ENCODE measurements around the gene PEX16.

PEX16 gene

GRCh38 chr11:45917623-45918330, at the start of gene PEX16:
TSS of gene PEX16 (minus strand) at chr11:45917877. CDS start at chr11:45917811, 66 bp downstream.
- in situ Hi-C loops (cut with MboI; ENCODE audit: low sequenced_read_pairs) = no loop called here

DNA sequence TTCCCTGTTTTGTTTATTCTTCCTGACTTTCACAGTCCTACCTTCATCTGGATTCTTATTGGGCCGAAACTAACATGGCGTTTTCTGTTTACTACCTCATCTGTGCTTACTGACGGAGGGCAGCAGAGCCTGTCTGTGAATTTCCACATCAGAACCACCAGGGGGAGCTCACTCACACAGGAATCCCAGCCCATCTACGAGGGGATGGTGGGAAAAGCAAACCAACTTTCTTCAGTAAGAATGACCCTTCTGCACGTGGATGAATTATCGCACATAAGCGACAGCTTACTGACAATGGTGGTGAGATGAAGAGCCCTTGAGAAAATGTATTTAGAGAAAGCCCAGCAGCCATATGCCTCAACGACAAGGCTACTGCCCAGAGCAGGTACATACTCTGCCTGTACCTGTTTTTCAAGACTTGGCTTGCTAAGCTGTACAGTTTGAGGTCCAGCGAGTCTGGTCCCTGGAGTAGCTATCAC, 47.3 kb upstream of the PEX16 start:
- in situ Hi-C loops (cut with MboI; ENCODE audit: low sequenced_read_pairs) = no loop called here

GRCh38 chr11:45961751-45962240, 44.1 kb upstream of the PEX16 start:
- in situ Hi-C loops (cut with MboI; ENCODE audit: low sequenced_read_pairs) = no loop called here

DNA sequence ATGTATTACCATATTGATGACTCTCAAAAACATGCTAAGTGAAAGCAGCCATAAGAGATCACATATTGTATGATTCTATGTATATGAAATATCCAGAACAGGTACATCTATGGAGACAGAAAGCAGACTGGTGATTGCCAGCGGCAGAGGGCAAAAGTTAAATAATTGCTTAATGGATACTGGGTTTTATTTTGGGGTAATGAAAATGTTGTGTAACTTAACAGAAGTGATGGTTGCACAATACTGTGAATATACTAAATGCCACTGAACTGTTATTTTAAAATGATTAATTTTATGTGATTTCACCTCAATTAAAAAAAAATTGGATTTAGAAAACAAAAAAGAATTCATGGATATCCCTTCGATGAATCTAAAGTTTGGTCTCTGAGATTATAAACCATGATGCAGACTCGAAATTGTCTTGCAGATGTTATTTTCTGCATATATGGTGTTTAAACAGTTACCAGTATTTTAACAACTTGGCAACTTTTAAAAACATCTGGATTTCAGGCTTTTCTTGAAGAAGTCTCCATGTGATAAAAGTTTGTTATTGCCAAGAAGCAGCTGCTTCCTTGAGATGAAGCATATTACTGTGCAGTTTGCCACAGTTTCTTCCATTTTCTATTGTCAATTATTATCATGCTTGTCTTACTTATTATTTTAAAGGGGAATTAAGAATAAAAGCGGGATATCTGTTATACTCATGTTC, 42.9 kb upstream of the PEX16 start:
- in situ Hi-C loops (cut with MboI; ENCODE audit: low sequenced_read_pairs) = no loop called here

GRCh38 chr11:45959851-45960250, 42.2 kb upstream of the PEX16 start:
- in situ Hi-C loops (cut with MboI; ENCODE audit: low sequenced_read_pairs) = no loop called here

DNA sequence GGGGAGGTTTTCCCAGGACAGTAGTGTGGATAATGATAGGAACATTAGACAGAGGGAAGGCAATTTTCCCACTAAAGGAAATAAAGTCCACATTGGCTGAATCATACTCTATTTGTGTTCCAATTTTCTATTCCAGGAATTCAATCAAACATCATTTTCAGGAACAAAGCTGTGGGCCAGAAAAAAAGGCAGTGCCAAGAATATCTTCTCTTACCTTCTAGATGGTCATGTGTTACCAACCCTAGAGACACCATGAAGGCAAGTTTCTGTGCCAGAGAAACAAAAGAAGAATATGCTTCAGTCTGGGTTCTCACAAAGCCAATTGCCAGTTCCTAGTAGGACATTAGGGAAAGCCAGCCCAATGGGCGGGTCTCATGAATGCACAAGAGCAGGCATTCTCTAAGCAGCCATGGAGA, 32.3 kb upstream of the PEX16 start:
- in situ Hi-C loops (cut with MboI; ENCODE audit: low sequenced_read_pairs) = no loop called here

- in situ Hi-C loops (cut with MboI; ENCODE audit: low sequenced_read_pairs) = no loop called here
Observed at GRCh38 chr11:45948356-45948755, 30.7 kb upstream of the PEX16 start.

- in situ Hi-C loops (cut with MboI; ENCODE audit: low sequenced_read_pairs) = no loop called here
Observed at GRCh38 chr11:45947885-45948284, 30.2 kb upstream of the PEX16 start.

GRCh38 chr11:45945397-45945999, 27.8 kb upstream of the PEX16 start:
- in situ Hi-C loops (cut with MboI; ENCODE audit: low sequenced_read_pairs) = no loop called here

DNA sequence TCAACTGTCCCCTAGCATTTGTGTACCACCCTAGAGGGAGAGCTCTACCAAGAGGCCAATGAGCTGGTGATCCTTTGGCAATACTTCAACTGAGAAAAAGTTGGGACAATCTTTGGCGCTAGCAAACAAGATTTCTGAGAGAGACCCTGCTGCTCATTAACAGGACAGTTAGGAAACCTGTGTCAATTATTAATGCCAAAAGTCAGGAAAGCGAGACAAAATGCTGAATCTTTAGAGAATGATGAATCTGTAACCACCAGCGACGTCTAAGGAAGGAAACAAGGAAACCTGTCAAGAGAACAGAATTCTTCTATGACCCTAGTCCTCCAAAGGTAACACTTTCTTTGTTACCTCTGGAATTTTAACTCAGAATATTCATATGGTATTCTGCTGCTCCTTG, 24.7 kb upstream of the PEX16 start:
- in situ Hi-C loops (cut with MboI; ENCODE audit: low sequenced_read_pairs) = no loop called here

- in situ Hi-C loops (cut with MboI; ENCODE audit: low sequenced_read_pairs) = no loop called here
Observed at GRCh38 chr11:45941285-45941684, 23.6 kb upstream of the PEX16 start.

DNA sequence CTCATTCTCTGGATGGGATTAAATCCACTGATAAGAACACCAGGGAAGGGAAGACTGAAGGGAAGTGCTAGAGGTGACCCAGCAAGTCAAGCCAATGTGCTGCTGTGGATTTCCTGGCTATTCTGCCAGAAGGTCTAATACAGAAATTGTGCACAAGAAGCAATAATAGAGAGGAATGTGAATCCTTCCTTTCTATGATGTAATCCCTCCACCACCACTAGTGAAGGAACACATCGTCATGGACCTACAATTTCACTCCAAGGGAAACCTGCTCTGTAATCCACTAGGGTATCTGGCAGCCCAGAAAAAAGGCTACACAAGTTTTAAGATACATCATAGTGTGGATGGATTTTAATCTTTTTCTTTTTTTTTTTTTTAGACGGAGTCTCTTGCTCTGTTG, 22.2 kb upstream of the PEX16 start:
- in situ Hi-C loops (cut with MboI; ENCODE audit: low sequenced_read_pairs) = no loop called here

GRCh38 chr11:45937916-45938315, 20.2 kb upstream of the PEX16 start:
- in situ Hi-C loops (cut with MboI; ENCODE audit: low sequenced_read_pairs) = no loop called here

DNA sequence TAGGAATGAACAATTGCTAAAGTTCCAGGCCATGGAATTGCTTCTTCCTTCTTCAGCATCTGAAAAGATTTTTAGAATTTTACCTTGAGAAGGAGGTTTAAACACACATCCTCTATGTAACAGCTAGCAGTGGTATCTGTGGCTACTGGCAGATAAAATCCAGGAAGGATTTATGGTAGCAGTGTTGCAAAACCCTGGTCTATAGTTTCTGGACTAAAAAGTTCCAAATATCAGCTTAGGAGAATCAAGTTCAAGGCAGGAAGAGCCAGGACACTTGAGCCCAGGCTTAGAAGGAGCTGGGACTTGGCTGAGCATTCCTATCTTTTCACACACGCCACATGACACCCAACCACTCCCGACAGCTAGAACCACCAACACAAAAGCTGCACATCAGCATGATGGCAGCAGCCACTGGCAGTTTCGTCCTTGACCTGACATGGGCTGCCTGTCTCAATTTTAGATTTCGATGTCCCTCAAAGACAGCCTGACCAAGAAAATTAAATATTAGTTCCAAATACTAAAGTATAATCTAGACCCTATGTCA, 18.9 kb upstream of the PEX16 start:
- in situ Hi-C loops (cut with MboI; ENCODE audit: low sequenced_read_pairs) = no loop called here

DNA sequence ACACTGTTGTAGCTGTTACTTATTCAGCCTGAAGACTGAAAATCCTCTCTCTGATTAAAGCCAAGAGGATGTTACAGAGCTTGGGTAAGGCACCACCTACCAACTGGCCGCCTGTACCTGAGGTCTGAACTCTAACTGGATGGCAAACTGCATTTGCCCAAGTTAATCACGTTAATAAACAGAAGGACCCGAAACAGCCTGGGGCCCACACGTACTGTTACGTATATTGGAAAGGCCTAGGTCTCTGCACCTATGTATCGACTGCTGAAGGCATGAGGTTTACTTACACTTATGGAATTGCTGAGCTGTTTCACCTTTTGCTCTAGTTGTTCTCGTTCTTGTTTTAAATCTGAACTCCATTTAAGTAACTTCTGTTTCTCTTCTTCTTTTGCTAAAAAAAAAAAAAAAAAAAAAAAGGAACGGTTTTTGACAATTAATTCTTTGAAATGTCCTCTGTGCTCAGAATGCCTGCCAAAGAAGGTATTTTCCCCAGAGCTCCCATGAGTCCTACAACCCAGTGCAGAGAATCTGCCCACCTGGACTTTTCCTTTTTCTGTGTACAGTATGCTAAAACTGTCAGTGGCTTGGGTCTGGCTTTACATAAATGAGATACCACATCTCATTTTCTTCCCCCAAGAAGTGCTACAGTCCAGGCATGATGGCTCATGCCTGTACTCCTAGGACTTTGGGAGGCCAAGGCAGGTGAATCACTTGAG, 17.8 kb upstream of the PEX16 start:
- in situ Hi-C loops (cut with MboI; ENCODE audit: low sequenced_read_pairs) = no loop called here

DNA sequence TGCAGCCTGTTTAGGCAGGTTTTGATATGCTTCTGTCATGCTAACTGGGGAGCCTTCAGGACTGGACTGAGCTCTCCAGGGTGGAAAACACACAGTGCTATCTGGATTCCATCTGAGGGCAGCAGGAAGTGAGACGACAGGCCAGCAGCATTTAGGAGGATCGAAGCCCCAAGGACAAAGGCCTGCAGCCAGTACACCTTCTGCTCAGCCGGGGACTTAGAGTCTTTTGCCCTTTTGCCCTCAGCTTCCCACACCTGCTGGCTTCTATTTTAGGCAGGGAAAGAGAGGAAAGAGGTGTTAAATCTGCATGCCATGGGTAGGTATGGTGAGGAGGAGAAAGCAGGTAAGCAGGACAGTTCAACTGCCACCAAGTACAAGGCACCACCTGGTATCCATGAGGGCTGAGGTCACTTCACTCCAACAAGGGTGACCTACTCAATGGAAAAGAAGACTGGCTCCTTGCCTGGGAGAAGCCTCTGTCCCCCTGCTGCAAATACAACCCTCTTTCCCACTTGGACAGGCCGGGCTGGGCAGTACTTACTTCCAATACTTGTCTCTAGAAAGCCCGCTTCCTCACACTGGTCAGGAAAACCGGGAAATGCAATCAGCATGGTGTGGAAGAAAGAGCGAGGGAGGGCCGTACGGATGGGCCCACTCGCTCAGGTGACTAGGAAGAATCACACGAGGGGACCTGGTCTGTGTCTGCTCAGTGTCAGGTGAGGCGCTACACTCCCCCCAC, 17.1 kb upstream of the PEX16 start:
- in situ Hi-C loops (cut with MboI; ENCODE audit: low sequenced_read_pairs) = no loop called here

DNA sequence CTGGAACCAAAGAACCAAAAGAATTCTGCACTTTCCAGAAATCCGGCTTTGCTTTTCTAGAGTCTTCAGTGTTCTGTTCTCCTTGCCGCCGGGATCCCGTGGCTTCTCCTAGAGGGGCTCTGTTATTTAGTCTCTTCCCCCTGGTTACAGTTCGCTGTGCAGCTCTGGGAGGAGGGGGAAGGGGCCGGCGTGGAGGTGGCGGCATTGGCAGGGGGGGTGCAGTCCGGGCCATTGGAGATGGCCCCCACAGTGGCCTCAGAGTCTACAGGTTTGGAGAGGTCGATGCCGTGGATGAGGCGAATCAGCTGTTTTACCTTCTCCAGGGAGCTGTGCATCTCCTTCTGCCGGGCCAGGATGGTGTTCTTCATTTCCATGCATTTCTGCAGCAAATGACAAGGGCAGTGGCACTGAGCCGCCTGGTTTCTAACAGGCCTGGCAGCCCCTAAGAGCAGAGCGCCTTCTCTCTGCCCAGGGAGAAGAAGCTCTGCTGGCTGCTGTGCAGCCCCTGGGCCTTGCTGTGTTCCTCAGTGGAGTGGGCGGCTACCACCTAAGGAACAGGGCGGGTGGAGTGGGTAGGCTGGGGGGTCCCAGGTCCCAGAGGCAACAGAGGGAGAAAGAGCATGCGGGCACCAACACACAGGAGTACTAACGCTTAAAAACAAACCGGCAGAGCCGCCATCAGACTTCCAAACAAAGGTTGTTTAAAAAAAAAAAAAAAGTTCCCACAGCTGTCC, 16.3 kb upstream of the PEX16 start:
- in situ Hi-C loops (cut with MboI; ENCODE audit: low sequenced_read_pairs) = no loop called here

DNA sequence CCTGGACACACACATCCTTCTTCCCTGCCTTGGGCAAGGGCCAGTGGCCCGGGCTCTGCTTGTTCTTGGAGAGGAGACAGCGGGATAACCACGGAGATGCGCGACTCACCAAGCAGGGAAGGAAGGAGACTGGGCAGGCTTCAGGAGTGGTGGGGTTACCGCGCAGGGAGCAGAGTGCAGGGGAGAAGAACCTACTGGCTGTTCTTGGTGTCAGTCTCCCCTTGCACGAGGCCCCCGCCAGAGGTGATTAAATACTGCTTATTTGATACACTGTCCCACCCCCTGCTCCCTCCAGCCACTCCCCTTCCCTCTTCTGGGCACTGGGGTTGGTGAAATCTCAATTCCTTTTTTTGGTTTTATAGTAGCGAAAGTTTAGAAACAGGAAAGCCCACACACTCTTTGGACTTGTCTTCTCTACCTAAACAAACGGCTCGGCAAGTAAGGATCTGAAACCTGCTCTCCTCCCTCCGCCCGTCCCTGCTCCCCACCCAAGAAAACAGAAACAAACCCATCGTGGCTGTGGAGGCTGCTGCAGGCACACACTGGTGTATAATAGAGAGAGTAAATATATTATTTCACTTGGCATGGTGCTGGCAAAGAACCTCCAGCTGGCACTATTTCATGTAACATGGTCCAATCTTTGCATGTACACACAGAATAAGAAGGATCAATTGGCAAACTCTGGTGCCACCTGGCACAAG, 15.6 kb upstream of the PEX16 start:
- in situ Hi-C loops (cut with MboI; ENCODE audit: low sequenced_read_pairs) = no loop called here

DNA sequence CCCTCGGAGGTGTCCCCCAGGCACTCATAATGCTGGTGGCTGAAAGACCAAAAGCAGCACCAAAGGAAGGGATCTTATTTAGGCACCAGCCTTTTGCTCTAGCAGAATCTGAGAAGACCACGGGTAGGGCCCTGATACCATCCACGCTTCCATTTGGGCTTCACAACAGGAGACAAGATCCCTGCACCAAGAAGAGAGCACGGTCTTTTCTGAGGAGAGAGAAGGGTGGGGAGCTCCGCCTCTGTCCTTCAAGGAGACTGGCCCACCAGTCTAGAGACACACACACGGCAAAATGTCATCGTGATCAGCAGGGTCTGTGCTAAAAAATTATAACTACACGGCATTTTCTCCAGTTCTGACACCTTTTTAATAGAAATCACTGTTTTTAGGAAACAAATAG, 14.5 kb upstream of the PEX16 start:
- in situ Hi-C loops (cut with MboI; ENCODE audit: low sequenced_read_pairs) = no loop called here
